Midbrain (tissue), 1 donor: Measurements from ENCODE around the gene ACTRT2.

Experiments
- DNase-seq: peaks from one replicate; lab custom pipeline; 2025; lab: John Stamatoyannopoulos, UW

ACTRT2 gene

DNA sequence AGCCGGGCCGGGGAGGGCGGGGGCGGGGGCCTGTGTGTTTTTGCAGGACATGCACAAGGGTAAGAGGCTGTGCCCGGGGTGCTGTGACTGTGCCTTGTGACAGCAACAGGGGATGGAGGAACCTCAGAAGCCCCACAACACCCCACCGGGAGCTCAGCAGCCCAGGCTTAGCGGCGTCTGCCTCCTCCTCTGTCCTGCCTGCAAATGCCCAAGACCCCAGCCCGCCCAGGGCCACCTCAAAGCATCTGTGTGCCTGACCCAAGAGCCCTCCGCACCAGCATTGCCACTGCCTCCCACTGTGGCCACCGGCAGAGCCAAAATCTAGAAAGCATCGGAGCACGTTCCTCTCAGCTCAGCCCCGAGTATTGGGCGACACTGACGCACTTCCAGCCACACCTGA lies 2.7 kb upstream of the ACTRT2 start:
- no peak for DNase-seq

DNA sequence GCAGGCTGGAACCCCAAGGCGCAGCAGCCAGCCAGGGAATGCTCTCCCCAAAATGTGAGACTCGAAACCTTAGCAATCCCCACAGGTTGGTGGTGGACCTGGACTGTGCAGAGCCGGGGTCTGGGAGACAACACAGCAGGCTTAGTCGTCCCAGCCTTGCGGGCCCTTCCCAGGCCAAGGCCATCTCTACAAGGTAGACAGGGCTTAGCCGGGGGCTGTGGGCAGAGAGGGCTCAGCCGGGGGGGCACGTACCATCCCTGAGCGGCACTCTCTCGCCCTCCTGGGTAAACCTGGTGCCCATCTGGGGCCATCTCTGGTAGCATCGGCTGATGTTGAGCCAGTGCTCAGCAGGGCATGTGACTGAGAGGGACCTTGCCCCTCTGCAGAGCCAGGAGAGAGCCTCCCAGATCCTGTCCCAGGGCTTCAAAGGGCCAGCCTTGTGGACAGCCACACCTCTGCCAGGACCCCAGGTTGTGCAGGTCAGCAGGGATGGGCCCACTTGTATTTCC lies 2.2 kb upstream of the ACTRT2 start:
- no peak for DNase-seq

DNA sequence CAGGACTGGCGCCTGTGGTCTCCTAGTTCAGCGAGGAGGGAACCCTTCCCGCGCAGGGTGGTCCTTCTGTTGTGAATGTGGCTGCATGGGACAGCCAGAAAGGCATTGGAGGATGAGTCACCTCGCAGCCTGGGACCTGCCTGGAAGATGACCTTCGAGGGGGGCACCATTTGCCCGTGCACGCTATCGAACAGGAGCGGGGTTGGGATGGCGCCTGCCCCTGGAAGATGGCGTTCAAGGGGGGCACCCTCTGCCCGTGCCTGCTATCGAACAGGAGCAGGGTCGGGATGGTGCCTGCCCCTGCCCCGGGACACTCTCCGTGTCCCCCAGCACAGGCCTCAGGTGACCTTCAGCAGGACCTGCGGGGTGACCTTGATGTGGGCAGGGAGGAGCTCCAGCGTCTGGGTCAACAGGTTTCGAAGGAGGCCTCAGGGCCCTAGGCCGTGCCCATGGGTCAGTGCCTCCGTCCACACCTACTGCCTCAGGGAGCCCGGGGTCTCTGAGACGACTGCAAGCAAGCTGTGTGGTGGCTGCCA lies 1.7 kb upstream of the ACTRT2 start:
- DNase-seq, result no peak

DNA sequence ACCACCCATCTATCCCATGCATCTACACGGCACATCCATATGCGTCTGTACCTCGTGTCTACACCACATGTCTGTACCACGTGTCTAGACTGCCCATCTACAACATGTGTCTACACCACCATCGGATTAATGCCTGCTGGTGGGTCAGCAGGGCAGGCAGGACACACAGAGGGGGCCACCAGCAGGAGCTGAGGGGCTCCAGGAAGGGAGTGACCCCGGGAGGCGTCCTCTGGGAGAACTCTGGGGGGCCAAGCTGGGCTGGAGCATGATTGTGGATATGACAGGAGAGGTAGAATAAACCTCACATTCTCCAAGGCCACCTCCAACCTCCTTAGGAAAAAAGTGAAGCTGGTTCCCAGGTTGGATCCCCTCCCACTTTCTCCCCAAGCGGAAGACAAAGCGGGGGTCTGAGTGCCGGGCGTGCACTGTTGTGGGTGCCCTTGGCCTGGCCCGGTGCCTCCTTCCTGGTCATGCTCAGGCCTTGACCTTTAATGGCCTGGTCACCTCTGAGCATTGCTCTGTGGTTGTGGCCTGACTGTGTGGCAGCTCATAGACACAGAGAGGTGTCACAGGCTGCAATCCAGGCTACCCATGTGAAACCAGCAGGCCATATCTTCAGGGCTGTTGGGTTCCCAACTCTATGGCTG lies 881 bp upstream of the ACTRT2 start:
- DNase-seq, result no peak

DNA sequence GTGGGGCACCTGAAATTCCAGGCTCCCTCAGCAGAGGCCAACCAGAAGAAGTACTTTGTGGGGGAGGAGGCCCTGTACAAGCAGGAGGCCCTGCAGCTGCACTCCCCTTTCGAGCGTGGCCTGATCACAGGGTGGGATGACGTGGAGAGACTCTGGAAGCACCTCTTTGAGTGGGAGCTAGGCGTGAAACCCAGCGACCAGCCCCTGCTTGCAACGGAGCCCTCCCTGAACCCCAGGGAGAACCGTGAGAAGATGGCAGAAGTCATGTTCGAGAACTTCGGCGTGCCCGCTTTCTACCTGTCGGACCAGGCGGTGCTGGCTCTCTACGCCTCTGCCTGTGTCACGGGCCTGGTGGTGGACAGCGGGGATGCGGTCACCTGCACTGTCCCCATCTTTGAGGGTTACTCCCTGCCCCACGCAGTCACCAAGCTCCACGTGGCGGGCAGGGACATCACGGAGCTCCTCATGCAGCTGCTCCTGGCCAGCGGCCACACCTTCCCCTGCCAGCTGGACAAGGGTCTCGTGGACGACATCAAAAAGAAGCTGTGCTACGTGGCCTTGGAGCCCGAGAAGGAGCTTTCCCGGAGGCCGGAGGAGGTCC lies 634 bp downstream of the ACTRT2 start:
- no peak for DNase-seq

DNA sequence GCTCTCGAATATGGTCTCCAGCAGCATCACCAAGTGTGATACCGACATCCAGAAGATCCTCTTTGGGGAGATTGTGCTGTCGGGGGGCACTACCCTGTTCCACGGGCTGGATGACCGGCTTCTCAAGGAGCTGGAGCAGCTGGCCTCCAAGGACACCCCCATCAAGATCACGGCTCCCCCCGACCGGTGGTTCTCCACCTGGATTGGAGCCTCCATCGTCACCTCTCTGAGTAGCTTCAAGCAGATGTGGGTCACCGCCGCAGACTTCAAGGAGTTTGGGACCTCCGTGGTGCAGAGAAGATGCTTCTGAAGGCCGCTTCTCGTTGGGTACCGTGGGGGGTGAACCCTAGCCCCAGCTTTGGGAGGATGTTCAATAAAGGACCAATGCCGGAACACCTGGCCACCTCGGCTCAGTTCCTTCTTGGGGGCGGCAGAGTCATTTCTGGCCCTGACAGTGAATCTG lies 1.3 kb downstream of the ACTRT2 start:
- no peak for DNase-seq

DNA sequence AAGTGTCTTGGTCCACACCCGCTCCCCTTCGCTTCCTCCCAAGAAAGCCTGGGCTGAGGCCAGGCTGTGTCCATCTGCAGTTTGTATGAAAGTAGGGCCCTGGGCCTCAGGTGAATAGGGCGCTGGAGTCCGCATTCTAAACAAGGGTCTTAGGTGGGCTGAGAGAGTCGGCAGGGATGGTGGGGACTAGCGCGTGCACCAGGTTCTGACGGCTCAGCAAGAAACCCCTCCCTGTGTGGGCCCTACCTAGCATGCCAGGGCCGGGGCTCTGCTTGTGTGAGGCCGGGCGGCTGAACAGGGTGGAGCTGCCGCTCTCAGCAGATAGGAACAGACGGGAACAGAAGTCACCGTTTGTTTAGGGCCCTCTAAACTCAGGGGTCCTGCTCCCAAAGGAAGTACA lies 1.7 kb downstream of the ACTRT2 start:
- no peak for DNase-seq

DNA sequence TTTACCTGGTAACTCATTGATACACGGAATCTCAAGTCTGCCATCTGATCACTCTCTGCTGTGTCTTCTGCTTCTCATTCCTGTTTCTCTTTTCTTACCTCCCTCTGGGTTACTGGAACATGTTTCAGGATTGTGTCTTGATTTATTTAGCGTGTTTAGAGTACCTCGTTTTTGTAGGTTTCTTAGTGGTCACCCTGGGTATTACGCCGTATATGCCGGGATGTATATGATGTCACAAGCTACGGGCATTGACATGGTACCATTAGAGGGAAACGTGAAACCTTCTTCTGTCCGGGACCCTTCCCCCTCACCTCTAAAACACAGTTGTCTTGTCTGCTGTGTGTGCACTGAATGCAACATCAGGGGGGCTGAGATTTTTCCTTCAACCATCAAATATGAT lies 2.8 kb downstream of the ACTRT2 start:
- DNase-seq, result no peak

DNA sequence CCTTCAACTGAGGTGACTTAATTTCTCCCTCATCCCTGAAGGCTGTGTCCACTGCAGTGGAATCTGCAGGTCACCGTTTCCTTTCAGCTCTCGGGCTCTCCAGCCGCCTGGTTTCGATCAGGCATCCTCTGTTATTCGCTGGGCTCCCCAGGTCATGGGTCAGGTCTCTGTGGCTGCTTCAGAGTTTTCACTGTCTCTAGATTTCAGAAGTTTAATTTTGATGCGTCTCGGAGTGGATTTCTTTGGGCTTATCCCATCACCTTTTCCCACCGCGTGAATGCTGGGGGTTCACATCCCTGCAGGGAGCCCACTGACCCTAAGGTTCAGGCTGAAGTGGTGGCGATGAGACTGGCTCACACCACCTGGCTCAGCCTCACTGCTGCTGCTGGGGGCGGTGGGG lies 3.3 kb downstream of the ACTRT2 start:
- DNase-seq, result no peak

DNA sequence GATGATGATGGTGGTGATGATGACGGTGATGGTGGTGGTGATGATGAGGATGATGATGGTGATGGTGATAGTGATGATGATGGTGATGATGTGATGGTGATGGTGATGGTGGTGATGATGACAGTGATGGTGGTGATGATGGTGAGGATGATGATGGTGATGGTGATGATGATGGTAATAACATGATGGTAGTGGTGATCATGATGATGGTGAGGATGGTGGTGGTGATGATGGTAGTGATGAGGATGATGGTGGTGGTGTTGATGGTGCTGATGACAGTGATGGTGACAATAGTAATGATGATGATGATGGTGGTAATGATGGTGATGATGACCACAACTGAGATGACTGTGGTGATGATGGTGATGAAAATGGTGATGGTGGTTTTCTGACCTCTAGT lies 4.9 kb downstream of the ACTRT2 start:
- no peak for DNase-seq

DNA sequence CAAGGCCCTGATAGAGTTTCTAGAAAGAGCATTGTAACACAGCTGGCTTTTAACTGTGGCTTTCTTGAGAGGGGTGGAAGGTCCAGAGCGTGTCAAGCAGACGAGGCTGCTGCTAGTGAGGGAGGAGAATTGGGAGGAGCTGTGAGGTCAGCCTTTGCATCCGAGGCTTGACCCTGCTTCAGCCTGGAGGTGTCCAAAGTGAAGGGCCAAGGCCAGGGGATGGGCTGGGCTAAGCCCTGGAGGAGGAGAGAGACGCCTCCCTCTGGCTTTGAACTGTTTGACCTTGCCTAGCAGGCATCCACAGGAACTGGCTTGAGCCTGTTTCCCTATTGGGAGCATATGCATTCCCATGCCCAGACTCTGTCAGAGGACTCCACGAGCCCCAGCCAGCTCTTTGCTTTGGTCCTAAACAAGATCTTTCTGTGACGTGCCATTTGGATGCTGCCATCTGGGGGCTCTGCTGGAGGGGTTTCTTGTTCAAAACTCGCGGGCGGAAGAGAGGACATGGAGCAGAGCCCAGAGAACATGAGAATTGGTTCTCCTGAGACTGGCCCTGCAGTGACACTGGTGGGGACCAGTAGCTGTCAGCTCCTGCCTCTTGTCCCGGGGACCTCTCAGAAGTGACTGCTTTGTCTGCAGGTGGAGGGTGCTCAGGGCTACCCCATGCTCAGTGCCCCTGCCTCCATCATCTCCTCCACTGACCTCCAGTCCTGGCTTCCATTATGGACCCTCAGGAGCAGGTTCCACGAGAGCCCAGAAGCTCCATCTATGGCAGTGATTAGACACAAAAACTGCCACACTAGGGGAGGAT lies 5.5 kb downstream of the ACTRT2 start:
- DNase-seq, result no peak

DNA sequence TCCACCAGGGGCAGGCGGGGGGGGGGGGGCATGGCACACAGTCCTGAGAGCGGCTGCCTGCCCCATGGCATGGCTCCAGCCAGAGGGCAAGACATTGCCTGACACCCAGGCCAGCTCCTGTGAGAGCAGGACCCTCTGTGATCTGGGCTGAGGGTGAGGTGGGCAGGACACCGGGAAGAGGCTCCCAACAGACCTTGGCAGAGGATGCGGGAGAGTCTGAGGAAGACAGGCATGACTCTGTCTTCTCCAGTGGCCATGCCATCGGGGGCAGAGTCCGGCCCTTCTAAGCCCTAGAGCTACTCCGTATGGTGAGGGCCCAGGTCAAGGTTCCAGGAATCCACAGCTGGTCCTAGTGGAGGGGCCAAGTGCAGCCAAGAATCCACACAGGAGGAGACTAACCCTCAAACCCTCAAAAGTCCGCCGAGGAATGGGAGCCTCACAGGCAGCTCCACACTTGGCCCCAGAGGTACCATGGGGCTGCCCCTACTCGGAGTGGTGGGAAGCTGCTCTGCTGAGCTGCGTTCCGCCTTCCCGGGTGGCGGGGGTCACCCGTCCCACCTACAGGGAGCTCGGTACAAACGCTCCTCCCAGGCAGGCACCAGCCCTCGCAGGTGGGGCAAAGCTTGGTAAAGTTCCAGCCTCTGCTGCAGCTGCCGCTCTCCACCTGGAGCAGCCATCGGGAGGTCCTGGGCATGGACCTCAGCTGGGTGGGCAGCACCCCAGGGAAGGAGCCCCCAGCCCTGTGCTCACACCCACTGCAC lies 6.5 kb downstream of the ACTRT2 start:
- no peak for DNase-seq

DNA sequence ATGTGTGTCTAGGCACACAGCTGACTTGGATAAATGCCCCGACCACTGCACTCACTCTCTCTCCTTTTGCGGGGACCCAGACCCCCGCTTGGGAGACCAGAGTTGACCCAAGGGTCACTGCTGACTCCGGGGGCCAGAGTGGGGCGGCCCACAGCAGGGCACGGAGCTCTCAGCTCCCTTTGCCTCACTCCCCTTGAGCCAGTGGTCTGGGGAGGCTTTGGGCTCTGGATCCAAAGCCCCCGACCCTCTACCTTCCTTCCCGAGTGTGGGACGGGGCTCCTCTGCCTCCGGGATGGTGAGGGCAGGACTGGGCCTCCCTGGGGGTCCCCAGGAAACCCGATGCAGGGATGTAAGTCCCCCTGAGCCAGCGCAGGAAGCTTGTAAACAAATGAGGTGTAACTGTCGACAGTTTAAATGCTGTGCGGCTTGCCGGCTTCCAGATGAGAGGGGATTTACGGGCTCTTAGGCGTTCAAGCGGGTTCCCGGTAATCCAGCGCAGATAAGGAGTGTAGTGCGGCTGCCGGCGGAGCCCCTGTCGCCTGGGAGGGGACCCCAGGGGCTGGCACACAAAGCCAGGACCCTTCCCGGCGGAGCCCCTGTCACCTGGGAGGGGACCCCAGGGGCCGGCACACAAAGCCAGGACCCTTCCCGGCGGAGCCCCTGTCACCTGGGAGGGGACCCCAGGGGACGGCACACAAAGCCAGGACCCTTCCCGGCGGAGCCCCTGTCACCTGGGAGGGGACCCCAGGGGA lies 7.4 kb downstream of the ACTRT2 start:
- DNase-seq, result no peak

DNA sequence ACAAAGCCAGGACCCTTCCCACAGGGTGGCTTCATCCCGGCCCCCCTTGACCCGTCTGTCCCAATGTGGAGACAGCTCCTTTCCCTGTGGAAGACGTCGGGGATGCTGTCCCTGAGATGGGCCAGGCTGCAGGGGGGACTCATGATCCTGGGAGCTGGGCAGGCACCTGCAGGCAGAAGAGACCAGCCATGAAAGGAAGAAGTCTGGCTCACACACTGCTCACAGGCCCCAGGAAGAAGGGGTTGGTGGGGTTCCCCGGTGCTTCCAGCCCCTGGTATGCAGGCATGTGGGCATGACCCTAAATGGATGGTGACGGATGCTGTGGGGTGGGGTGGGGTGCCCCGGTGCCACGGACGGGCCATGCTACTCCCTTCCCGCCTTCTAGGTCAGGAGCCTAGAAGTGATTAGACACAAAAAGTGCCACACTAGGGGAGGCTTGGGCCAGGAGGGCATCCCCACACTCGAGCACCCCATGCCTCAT lies 8.3 kb downstream of the ACTRT2 start:
- DNase-seq, result no peak

DNA sequence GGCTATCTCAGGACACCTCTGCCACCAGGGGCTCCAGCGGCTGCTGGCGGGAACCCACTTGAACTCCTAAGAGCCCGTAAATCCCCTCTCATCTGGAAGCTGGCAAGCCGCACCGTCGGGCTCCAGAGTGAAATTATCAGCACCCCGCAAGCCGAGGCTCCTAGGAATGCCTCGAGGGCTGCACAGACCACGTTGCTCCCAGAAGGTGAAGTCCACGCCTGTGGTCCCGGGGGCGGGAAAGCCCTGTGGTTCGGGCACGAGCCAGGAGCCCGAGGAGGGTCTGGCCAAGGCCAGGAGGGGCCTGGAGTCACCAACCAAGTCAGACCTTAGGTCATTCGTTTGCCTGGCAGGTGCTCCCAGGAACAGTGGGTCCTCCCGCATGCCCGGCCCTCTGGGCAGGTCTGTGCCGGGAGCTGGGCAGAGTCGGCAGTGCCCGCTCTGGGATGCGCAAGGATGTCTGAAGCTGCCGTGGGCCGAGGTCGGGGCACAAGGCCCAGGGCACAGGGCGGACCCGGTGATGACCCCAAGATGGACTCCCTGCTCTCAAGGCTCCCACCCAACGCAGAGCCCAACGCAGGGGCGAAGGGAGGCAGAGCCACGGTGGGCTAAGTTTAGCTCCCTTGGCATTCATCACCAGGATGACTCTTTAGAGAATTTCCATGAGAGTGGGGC lies 8.9 kb downstream of the ACTRT2 start:
- no peak for DNase-seq

DNA sequence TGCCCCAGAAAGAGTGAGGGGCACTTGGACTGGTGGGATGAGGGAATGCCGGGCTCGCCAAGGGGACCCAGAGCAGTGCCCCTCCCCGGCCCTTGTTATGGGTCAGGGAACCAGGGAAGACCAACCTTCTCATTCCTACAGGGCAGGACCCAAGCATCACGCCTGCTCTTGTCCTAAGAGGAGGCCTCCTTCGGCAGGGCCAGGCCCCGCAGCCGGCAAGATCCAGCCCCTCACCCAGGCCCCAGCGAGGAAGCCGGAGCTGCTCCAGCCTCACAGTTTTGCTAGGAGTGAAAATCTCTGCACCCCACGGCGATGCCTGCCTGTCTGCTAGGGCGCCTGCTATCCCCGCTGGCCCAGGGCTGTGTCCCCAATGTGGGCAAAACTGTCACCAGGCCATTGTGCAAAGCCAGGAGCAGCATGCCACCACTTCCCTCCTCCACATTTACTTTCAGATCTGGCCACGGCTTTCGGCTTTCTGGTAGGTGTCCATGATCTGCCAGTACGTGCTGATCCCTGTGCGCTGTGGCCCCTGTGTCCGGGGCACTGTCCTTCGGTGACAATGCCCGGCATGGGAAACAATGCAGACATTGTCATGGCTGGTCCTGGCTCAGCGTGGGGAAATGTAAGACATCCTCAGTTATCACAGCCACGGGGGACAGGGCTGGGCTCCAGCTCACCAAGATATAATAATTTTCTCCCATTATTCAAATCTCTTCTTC lies 9.6 kb downstream of the ACTRT2 start:
- peak; percentile 64 for DNase-seq

DNA sequence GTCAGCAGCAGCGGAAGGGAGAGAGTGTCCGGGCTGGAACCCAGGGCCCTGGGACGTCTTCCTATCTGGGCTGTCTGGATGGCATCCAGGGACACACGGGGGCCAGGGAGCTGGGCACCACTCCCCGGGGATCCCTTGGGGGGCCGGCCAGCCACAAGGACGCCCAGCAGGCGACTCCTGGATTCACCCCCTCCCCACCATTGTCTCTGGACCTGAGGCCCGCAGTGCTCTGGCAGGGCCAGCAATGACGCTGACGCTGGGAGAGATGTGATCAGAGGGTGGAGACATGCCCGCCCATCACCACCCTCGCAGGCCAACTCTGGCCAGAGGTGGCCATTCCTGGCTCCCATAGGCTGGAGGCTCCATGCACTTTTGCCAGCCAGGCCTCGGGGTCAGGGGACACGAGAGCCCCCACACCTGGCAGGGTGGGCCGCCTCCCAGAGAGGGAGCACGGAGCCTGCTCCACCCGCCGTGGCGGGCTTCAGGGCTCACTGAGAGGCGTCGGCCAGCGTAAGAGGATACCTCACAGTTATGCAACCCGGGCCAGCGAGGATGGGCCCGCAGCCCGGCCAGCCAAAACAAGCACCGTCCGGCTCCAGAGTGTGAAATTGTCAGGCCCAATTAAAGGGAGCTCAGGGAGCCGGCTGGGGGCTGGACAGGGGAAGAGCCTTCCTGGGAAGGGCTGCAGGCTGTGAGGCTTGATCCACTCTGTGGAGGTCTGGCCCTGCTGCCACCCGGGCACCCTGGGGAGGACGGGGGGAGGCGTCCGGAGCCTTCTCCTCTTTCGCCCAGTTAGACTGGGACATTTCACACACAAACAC lies 10.3 kb downstream of the ACTRT2 start:
- no peak for DNase-seq

DNA sequence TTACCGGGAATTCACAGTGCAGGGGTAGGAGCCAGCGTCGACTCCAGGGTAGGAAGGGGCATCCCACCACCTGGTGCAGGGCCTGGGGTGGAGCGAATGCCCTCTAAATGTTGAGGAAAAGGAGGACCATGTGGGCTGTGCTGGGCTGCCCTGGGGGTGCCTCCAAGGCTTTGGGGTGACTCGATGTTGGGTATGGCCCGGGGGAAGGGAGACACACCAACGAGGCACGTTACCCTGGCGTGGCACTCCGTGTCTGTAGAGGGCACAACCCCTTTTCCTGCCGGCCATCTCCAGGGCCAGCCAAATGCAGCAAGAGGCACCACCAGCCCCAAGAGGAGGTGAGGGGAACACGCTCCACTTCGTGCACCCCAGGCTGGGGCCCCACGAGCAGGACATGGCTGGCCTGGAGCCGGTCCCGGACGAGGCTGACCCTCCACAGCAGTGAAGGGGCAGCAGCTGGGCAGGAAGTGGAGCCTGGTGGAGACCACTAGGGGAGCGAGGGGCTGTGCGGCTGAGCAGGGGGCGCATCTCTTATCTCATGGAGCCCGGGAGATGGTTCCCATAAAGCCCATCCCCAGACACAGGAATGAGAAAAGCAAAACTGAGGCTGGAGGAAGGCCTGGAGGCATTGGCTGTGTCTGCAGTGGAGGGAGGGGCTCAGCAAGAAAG lies 11.2 kb downstream of the ACTRT2 start:
- no peak for DNase-seq
